Glutamatergic neuron (in vitro differentiated cells): Measurements from ENCODE around the gene NPSR1. TPM values are rescaled to one million over a fixed set of nuclear protein-coding genes. Genes with fewer than 3 reads are reported as not detected.
A peak's percentile ranks its signal among the peaks of the same experiment; 100 is the strongest.

ENCODE experiments used
- DNase-seq: peaks from one replicate; pipeline ENCODE4 v3.0.0; 2022
- H3K27ac Mint-ChIP-seq: one replicate; pipeline ENCODE4 v1.8.0; 2020; ENCODE audit warnings: mild to moderate bottlenecking, mixed read lengths, inconsistent platforms; ENCODE audit not compliant: unreplicated experiment
- H3K27me3 Mint-ChIP-seq: one replicate; pipeline ENCODE4 v1.8.0; 2020; ENCODE audit warnings: mild to moderate bottlenecking, moderate library complexity, mixed read lengths, inconsistent platforms; ENCODE audit not compliant: unreplicated experiment
- H3K36me3 Mint-ChIP-seq: one replicate; pipeline ENCODE4 v1.8.0; 2020; ENCODE audit warnings: mild to moderate bottlenecking, mixed read lengths, inconsistent platforms; ENCODE audit not compliant: unreplicated experiment
- H3K4me1 Mint-ChIP-seq: one replicate; pipeline ENCODE4 v1.8.0; 2020; ENCODE audit warnings: mild to moderate bottlenecking, low read depth, mixed read lengths, inconsistent platforms; ENCODE audit not compliant: unreplicated experiment
- H3K4me3 Mint-ChIP-seq: one replicate; pipeline ENCODE4 v1.8.0; 2020; ENCODE audit warnings: mild to moderate bottlenecking, mixed read lengths, inconsistent platforms; ENCODE audit not compliant: unreplicated experiment
- H3K9me3 Mint-ChIP-seq: one replicate; pipeline ENCODE4 v1.8.0; 2020; ENCODE audit warnings: mild to moderate bottlenecking, moderate library complexity, mixed read lengths, inconsistent platforms; ENCODE audit not compliant: unreplicated experiment
- total RNA-seq: library from RNA; stranded (reverse); fragmentation: NEBNext Ultra II Directional; extraction: Animal tissue kit (Norgen Biotek cat#: 25700); gene quantifications from one replicate; pipeline ENCODE4 v1.2.1, GENCODE V29; 2021; ENCODE audit not compliant: unreplicated experiment
- TF ChIP-seq, protein P1 (sequence below): fragments of 200-600 bp; sonication (generic); IDR thresholded peaks from one replicate; pipeline ENCODE4 v1.5.0; 2021; ENCODE audit not compliant: partially characterized antibody, unreplicated experiment

The NPSR1 gene
- total RNA-seq, 1 donor from 2014 or later: not detected

DNA sequence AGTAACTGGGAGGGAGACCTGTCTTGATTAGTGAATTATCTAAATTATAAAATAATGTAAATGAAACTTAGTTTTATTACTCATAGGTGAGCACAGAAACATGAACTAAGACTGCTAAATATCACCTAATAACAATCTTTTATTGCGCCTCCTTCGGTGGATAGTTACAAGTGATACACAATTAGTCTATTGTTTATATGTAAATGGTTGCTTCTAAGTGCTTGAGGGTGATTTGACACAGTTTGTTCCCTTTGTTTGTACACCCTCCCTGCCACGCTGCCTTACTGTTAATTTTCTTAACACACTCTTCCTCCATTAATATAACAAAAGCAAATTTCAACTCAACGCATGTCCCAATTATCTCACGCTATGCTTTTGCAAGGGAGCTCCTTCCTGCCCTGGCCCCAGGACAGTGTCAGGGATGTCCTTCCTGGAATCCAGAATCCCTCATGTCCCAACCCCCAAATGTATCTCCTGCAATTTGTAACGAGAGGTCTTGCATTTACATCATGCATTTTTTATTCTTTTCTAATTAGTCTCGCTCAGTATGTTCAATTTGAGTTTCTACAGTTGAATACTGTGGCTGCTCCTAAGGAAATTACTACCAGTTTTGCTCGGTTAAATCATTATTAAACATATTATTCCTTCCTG, 4.2 kb downstream of the NPSR1 start:
- no peaks in the 10 kb centered on the region for H3K27me3 Mint-ChIP-seq
- H3K4me3 Mint-ChIP-seq: no peak overlapping the region
- H3K36me3 Mint-ChIP-seq: no peaks in the 10 kb centered on the region
- no peak overlapping the region for H3K27ac Mint-ChIP-seq
- H3K9me3 Mint-ChIP-seq: no peaks in the 10 kb centered on the region
- DNase-seq: no peak
- no peaks in the 10 kb centered on the region for H3K4me1 Mint-ChIP-seq
- TF ChIP-seq, protein P1, sequence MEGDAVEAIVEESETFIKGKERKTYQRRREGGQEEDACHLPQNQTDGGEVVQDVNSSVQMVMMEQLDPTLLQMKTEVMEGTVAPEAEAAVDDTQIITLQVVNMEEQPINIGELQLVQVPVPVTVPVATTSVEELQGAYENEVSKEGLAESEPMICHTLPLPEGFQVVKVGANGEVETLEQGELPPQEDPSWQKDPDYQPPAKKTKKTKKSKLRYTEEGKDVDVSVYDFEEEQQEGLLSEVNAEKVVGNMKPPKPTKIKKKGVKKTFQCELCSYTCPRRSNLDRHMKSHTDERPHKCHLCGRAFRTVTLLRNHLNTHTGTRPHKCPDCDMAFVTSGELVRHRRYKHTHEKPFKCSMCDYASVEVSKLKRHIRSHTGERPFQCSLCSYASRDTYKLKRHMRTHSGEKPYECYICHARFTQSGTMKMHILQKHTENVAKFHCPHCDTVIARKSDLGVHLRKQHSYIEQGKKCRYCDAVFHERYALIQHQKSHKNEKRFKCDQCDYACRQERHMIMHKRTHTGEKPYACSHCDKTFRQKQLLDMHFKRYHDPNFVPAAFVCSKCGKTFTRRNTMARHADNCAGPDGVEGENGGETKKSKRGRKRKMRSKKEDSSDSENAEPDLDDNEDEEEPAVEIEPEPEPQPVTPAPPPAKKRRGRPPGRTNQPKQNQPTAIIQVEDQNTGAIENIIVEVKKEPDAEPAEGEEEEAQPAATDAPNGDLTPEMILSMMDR: no peak

DNA sequence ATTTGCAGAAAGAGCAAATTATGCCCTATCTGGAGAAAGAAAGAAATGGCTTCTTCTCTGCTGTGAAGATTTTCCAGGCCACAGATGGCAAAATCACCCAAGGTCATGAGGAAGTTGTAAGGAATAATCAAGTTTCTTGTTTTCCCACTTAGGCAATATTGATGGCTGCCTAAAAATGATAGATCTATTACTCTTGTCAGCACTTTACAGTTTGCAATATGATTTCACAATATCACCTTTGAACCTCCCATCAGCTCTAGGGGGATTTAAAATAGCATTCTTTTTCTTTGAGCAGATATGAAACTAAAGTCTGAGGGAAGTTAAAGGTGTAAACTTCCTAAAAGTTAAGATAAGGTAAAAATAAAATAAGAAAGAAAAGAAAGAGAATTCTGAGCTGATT, 6.7 kb downstream of the NPSR1 start:
- Mint-ChIP-seq H3K27me3 (no peaks in the 10 kb centered on the region), H3K36me3 (no peaks in the 10 kb centered on the region)

GRCh38 chr7:34672430-34672829, 14.4 kb downstream of the NPSR1 start:
- Mint-ChIP-seq H3K27ac (no peak overlapping the region), H3K27me3 (no peaks in the 10 kb centered on the region), H3K9me3 (no peaks in the 10 kb centered on the region), H3K4me1 (no peaks in the 10 kb centered on the region), H3K4me3 (no peak overlapping the region), H3K36me3 (no peaks in the 10 kb centered on the region)
- DNase-seq: no peak
- TF ChIP-seq, protein P1: no peak

More for the DNA sequence above, 6.7 kb downstream of the NPSR1 start:
- TF ChIP-seq, protein P1: no peak
- DNase-seq: no peak
- Mint-ChIP-seq H3K4me1 (no peaks in the 10 kb centered on the region), H3K9me3 (no peaks in the 10 kb centered on the region), H3K4me3 (no peak overlapping the region), H3K27ac (no peak overlapping the region)

DNA sequence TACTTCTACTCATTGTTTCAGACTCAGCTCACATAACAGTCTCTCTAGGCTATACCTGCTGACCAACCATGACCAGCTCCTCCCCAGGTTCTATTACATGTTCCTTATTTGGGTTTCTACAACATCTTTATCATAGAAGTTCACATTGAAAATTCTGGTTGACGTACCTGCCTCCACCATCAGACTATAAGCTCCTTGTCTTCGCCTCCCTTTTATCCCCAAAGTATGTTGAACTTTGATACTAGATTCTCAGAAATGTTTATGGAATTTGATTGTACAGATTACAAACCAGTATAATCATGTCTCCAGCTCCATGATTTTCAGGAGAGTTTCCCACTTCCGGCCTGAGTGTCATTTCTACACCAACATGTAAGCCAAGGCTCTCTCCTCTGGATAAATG, 15.0 kb downstream of the NPSR1 start:
- no peak overlapping the region for H3K27ac Mint-ChIP-seq
- no peaks in the 10 kb centered on the region for H3K4me1 Mint-ChIP-seq
- no peak for DNase-seq
- H3K9me3 Mint-ChIP-seq: no peaks in the 10 kb centered on the region
- no peak overlapping the region for H3K4me3 Mint-ChIP-seq
- TF ChIP-seq, protein P1: no peak
- H3K27me3 Mint-ChIP-seq: no peaks in the 10 kb centered on the region
- H3K36me3 Mint-ChIP-seq: no peaks in the 10 kb centered on the region

DNA sequence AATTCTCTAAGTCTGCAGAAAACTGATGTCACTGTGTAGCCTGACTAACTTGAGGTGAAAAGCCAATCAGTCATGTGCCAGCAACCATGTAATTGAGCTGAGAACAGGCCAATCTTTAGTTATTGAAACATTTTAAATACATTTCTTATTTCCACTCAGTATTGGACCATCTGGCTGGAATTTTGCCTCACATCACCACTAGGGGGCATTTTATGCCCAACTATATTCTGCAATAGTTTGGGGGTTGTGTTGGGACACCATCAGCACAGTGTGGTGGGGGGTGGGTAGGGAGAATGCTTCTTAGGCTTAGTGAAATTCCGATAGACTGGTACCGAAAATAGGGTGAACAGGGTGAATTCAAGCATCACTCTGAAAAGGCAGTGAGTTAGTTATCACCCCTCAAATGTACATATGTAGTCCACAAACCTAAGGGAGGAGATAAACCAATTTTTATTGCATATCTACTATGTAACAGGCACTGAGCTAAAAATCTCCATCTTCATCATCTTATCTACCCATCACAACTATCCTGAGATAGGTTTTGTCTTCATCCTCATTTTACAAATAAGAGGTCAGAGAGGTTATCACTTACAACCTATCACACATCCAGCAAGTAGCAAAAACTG, 17.8 kb downstream of the NPSR1 start:
- no peak for DNase-seq
- no peaks in the 10 kb centered on the region for H3K36me3 Mint-ChIP-seq
- H3K4me3 Mint-ChIP-seq: no peak overlapping the region
- no peak overlapping the region for H3K27ac Mint-ChIP-seq
- H3K27me3 Mint-ChIP-seq: no peaks in the 10 kb centered on the region
- TF ChIP-seq, protein P1: peak; percentile 82
- H3K4me1 Mint-ChIP-seq: no peaks in the 10 kb centered on the region
- H3K9me3 Mint-ChIP-seq: no peaks in the 10 kb centered on the region
